ENCODE measurements around the gene HMX2. TPM values are rescaled to one million over a fixed set of nuclear protein-coding genes. Genes with fewer than 3 reads are reported as not detected.
"Not testable (repeated sequence)": the region's sequence is repeated elsewhere in the genome, so short reads cannot be mapped to it uniquely, and the experiment has no call there.

Gene HMX2
- total RNA-seq, 1 experiment from 2014 or later = not detected

DNA sequence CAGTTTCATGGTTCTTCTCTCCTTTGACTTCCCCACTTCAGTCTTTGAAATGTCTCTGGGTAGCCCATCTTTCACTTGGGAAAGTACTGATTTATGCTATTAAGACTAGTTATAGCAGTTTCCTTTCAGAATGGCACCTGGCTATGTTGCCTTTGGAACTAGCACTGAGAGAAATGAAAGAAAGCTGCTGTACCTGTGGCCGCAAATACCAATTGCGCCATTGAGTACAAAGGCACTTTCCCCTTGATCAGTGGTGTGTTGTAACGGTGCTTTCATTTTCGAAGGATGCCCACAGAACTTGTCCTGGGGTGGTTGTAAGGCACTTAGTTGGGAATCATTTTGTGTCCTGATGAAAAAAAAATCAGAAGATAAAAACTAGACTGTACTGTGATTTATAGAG is 23.0 kb downstream of the HMX2 start:
- Histone ChIP-seq H3K27me3 (ENCODE audit: low read length) (no peaks in the 10 kb centered on the region), H3K9me3 (ENCODE audit: low read length) (no peaks in the 10 kb centered on the region), H3F3A (ENCODE audit: low read length, unreplicated experiment) (no peaks in the 10 kb centered on the region), H3K36me3 (ENCODE audit: low read depth, low read length) (peaks cover 28% of the 10 kb centered on the region), H4K20me1 (ENCODE audit: low read length) (no peaks in the 10 kb centered on the region), H3K27ac (ENCODE audit: low read length) (no peak overlapping the region), H3K79me2 (ENCODE audit: low read length) (peaks cover 3% of the 10 kb centered on the region; the same call in 1 of the 2 replicates), H3K9me2 (replicated peaks; ENCODE audit: low read length) (no peaks in the 10 kb centered on the region), H3K4me3 (ENCODE audit: low read length) (no peak overlapping the region), H3K9ac (ENCODE audit: low read length) (no peak overlapping the region), H3K4me1 (ENCODE audit: insufficient read depth, low read length) (no peaks in the 10 kb centered on the region), H2AFZ (ENCODE audit: low read length) (no peak overlapping the region), H3K4me2 (ENCODE audit: low read length) (no peak overlapping the region)
- no peak for ATAC-seq
- TF ChIP-seq, protein P1, sequence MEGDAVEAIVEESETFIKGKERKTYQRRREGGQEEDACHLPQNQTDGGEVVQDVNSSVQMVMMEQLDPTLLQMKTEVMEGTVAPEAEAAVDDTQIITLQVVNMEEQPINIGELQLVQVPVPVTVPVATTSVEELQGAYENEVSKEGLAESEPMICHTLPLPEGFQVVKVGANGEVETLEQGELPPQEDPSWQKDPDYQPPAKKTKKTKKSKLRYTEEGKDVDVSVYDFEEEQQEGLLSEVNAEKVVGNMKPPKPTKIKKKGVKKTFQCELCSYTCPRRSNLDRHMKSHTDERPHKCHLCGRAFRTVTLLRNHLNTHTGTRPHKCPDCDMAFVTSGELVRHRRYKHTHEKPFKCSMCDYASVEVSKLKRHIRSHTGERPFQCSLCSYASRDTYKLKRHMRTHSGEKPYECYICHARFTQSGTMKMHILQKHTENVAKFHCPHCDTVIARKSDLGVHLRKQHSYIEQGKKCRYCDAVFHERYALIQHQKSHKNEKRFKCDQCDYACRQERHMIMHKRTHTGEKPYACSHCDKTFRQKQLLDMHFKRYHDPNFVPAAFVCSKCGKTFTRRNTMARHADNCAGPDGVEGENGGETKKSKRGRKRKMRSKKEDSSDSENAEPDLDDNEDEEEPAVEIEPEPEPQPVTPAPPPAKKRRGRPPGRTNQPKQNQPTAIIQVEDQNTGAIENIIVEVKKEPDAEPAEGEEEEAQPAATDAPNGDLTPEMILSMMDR (conservative IDR thresholded peaks at IDR 0.05; ENCODE audit: low read depth, low read length) = no peak
- TF ChIP-seq EZH2 (IDR thresholded peaks at IDR 0.05; ENCODE audit: low read length, unreplicated experiment) (no peak), EZH2phosphoT487 (IDR thresholded peaks at IDR 0.05; ENCODE audit: borderline replicate concordance, low read length) (no peak)
- intact Hi-C loops (cut with micrococcal nuclease) = no loop called here
- DNase-seq = no peak
- BruUV-seq (replicated peaks) = no TSS peak
- ChIA-PET POLR2A (ENCODE audit: unreplicated experiment) (no interaction called here), CTCF (no interaction called here)

DNA sequence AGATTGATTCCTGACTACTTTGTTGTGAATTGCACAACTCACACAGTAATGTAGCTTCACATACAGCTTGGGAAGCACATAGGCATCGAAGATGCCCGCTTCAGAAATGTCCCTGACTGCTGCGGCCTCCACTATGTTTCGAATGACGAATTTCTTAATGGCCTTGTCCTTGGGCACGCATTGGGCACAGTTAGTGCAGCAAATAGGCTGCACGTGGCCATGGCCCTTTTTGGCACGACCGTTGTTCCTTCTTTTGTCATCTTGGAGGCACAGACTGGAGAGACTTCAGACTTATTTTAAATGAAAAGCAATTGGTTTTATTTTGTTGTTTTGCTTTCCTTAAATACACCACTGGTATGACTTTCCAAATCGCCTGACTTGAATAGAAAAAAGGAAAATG is 23.7 kb downstream of the HMX2 start:
- H3K9me3 ChIP-seq (ENCODE audit: low read length); H3K4me3 ChIP-seq (ENCODE audit: low read length); H3K9me2 ChIP-seq (replicated peaks; ENCODE audit: low read length); H3K4me1 ChIP-seq (ENCODE audit: insufficient read depth, low read length); H3F3A ChIP-seq (ENCODE audit: low read length, unreplicated experiment); H3K79me2 ChIP-seq (ENCODE audit: low read length); ATAC-seq; H3K9ac ChIP-seq (ENCODE audit: low read length); CTCF ChIA-PET; H3K27ac ChIP-seq (ENCODE audit: low read length); DNase-seq; BruUV-seq (replicated peaks); H3K27me3 ChIP-seq (ENCODE audit: low read length); H3K4me2 ChIP-seq (ENCODE audit: low read length); H4K20me1 ChIP-seq (ENCODE audit: low read length); H2AFZ ChIP-seq (ENCODE audit: low read length); intact Hi-C loops (cut with micrococcal nuclease): not testable (repeated sequence)
- H3K36me3 ChIP-seq (ENCODE audit: low read depth, low read length) = peaks cover 21% of the 10 kb centered on the region
- POLR2A ChIA-PET (ENCODE audit: unreplicated experiment) = interaction anchor here (0.6 kb wide), 1 partner anchor 14 kb away, joined by 3 read pairs; no protein-coding TSS in a partner anchor

DNA sequence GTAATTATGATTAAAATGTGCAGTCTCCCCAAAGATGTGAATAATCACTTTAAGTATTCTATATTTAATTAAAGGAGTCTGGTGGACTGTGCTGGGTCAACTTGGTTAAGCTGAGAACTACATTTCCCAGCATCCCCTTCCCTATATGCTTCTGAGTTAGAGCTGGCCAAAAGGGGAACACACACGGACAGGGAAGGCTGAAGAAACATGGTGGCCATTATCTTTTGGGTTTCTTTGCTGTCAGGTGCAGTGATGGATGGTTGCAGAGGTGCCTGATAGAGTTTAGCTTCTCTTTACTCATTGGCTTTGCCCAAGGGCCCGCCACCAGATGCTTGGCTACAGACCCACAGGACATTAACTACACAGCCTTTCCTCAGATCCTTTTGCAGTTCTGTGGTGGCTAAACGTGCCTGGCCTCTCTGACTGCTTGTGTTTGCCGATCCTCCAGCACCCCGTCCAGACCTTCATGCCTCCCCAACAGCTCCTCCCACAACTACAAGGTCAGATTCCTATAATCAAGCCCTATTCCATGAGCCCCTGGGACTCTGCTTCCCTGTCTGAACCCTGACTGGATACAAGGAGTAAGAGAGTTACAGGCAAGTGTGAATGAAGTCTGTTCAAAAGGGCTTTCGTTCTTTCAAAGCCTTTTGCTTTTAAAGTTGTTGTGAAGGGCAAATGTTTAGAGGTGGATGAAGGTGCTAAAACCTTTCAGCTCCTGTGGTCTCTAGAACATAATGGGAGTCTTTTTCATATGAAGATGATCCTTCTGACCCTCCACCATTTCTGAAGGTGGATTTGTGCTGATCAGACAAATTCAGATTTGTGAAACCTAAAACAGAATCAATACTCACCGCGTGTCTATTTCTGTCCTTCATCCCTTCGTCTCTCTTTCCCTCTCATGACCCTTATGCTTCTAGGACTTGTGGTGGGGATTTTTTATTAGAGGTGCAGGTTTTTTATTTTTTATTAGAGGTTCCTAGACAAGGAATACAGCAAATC is 27.8 kb downstream of the HMX2 start:
- Histone ChIP-seq H3K4me2 (ENCODE audit: low read length) (no peak overlapping the region), H3K9ac (ENCODE audit: low read length) (no peak overlapping the region), H2AFZ (ENCODE audit: low read length) (no peak overlapping the region), H4K20me1 (ENCODE audit: low read length) (no peaks in the 10 kb centered on the region), H3K79me2 (ENCODE audit: low read length) (no peaks in the 10 kb centered on the region), H3K36me3 (ENCODE audit: low read depth, low read length) (no peaks in the 10 kb centered on the region; the same call in 1 of the 2 replicates), H3K9me2 (replicated peaks; ENCODE audit: low read length) (no peaks in the 10 kb centered on the region), H3K4me3 (ENCODE audit: low read length) (no peak overlapping the region), H3F3A (ENCODE audit: low read length, unreplicated experiment) (no peaks in the 10 kb centered on the region), H3K27ac (ENCODE audit: low read length) (no peak overlapping the region), H3K9me3 (ENCODE audit: low read length) (no peaks in the 10 kb centered on the region), H3K4me1 (ENCODE audit: insufficient read depth, low read length) (peaks cover 10% of the 10 kb centered on the region; the same call in 1 of the 2 replicates), H3K27me3 (ENCODE audit: low read length) (no peaks in the 10 kb centered on the region)
- intact Hi-C loops (cut with micrococcal nuclease) = no loop called here
- DNase-seq (no peak), ATAC-seq (no peak)
- TF ChIP-seq, protein P1 (conservative IDR thresholded peaks at IDR 0.05; ENCODE audit: low read depth, low read length) = no peak
- no peak for TF ChIP-seq EZH2phosphoT487 (IDR thresholded peaks at IDR 0.05; ENCODE audit: borderline replicate concordance, low read length)
- no peak for TF ChIP-seq EZH2 (IDR thresholded peaks at IDR 0.05; ENCODE audit: low read length, unreplicated experiment)
- CTCF ChIA-PET = no interaction called here
- POLR2A ChIA-PET (ENCODE audit: unreplicated experiment) = no interaction called here
- BruUV-seq (replicated peaks) = no TSS peak

DNA sequence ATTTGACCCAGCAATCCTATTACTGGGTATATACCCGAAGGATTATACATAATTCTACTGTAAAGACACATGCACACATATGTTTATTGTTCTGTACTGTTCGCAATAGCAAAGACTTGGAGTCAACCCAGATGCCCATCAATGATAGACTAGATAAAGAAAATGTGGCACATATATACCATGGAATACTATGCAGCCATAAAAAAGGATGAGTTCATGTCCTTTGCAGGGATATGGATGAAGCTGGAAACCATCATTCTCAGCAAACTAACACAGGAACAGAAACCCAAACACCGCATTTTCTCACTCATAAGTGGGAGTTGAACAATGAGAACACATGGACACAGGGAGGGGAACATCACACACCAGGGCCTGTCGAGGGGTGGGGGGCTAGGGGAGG is 30.5 kb downstream of the HMX2 start:
- H3K36me3 ChIP-seq (ENCODE audit: low read depth, low read length); POLR2A ChIA-PET (ENCODE audit: unreplicated experiment); H3K27me3 ChIP-seq (ENCODE audit: low read length); intact Hi-C loops (cut with micrococcal nuclease); H3K79me2 ChIP-seq (ENCODE audit: low read length); H3K9me2 ChIP-seq (replicated peaks; ENCODE audit: low read length); H3K4me2 ChIP-seq (ENCODE audit: low read length); ATAC-seq; H3K27ac ChIP-seq (ENCODE audit: low read length); H3K9me3 ChIP-seq (ENCODE audit: low read length); H3K4me1 ChIP-seq (ENCODE audit: insufficient read depth, low read length); H3K9ac ChIP-seq (ENCODE audit: low read length); BruUV-seq (replicated peaks); H3K4me3 ChIP-seq (ENCODE audit: low read length); H2AFZ ChIP-seq (ENCODE audit: low read length); CTCF ChIA-PET; H4K20me1 ChIP-seq (ENCODE audit: low read length); H3F3A ChIP-seq (ENCODE audit: low read length, unreplicated experiment); DNase-seq: not testable (repeated sequence)
